Activated naive CD4-positive, alpha-beta T cell treated with Interleukin-2 at 50 U/mL for 16 hours (primary cell): ENCODE results near the gene MCM5.
A peak's percentile ranks its signal among the peaks of the same experiment; 100 is the strongest.
"Not testable (repeated sequence)": the region's sequence is repeated elsewhere in the genome, so short reads cannot be mapped to it uniquely, and the experiment has no call there.

Experiments used
- DNase-seq: peaks from one replicate; pipeline ENCODE4 v3.0.0-alpha.2; 2020

The MCM5 gene

GRCh38 chr22:35379146-35379993, 20.6 kb upstream of the MCM5 start:
- DNase-seq: no peak

GRCh38 chr22:35380013-35380412, 19.9 kb upstream of the MCM5 start:
- DNase-seq: no peak

- DNase-seq: peak; percentile 50
These were observed 19.2 kb upstream of the MCM5 start, which contains the start of gene HMOX1 for GRCh38 chr22:35380537-35381423. HMOX1 (plus strand) TSS chr22:35381096; CDS start chr22:35381174, 78 bp downstream.

- DNase-seq: no peak
These were observed 18.4 kb upstream of the MCM5 start for GRCh38 chr22:35381424-35382009.

- DNase-seq: no peak
These were observed 16.3 kb upstream of the MCM5 start for GRCh38 chr22:35383679-35384071.

- DNase-seq: no peak
These were observed 15.4 kb upstream of the MCM5 start for GRCh38 chr22:35384527-35384926.

GRCh38 chr22:35384975-35385588, 14.9 kb upstream of the MCM5 start:
- DNase-seq: no peak

- no peak for DNase-seq
These were observed 13.2 kb upstream of the MCM5 start for GRCh38 chr22:35386670-35387288.

GRCh38 chr22:35390933-35391332, 9.0 kb upstream of the MCM5 start:
- DNase-seq: no peak

GRCh38 chr22:35392357-35392756, 7.6 kb upstream of the MCM5 start:
- no peak for DNase-seq

- DNase-seq: no peak
These were observed 6.6 kb upstream of the MCM5 start for GRCh38 chr22:35393116-35394010.

GRCh38 chr22:35394011-35394312, 6.0 kb upstream of the MCM5 start:
- no peak for DNase-seq

- DNase-seq: no peak
These were observed 5.0 kb upstream of the MCM5 start for GRCh38 chr22:35394810-35395563.

- not testable (repeated sequence) for DNase-seq
These were observed 3.3 kb upstream of the MCM5 start for GRCh38 chr22:35396622-35397021.

- no peak for DNase-seq
These were observed 2.6 kb upstream of the MCM5 start for GRCh38 chr22:35397095-35397904.

- no peak for DNase-seq
These were observed 1.4 kb upstream of the MCM5 start for GRCh38 chr22:35398591-35398973.

GRCh38 chr22:35399114-35399677, 744 bp upstream of the MCM5 start:
- peak; percentile 10 for DNase-seq

GRCh38 chr22:35400501-35400790, 506 bp downstream of the MCM5 start:
- DNase-seq: peak; percentile 42

GRCh38 chr22:35401863-35402262, 1.9 kb downstream of the MCM5 start:
- no peak for DNase-seq

GRCh38 chr22:35403356-35403755, 3.4 kb downstream of the MCM5 start:
- no peak for DNase-seq
